ENCODE measurements around the gene CIROP.
A peak's percentile ranks its signal among the peaks of the same experiment; 100 is the strongest.

The CIROP gene

GRCh38 chr14:23074906-23075305 is 29.9 kb downstream of the CIROP start:
- no peak for TF ChIP-seq CTCF (conservative IDR thresholded peaks at IDR 0.05; ENCODE audit: low read depth, low read length)
- no peak overlapping the region for H3K4me3 ChIP-seq (ENCODE audit: low read depth, low read length)
- DNase-seq (ENCODE audit: low read depth), result no peak

GRCh38 chr14:23071921-23072539 is 32.8 kb downstream of the CIROP start:
- no peak for DNase-seq (ENCODE audit: low read depth)
- H3K4me3 ChIP-seq (ENCODE audit: low read depth, low read length), result peak overlapping the region; percentile 90
- no peak for TF ChIP-seq CTCF (conservative IDR thresholded peaks at IDR 0.05; ENCODE audit: low read depth, low read length)

- H3K4me3 ChIP-seq (ENCODE audit: low read depth, low read length), result peak overlapping the region; percentile 90
- peak; percentile 98 for DNase-seq (ENCODE audit: low read depth)
- TF ChIP-seq CTCF (conservative IDR thresholded peaks at IDR 0.05; ENCODE audit: low read depth, low read length), result peak; percentile 2
These were observed 33.4 kb downstream of the CIROP start for GRCh38 chr14:23071244-23071920.

GRCh38 chr14:23070262-23071129 is 34.3 kb downstream of the CIROP start:
- no peak for TF ChIP-seq CTCF (conservative IDR thresholded peaks at IDR 0.05; ENCODE audit: low read depth, low read length)
- peak overlapping the region; percentile 90 for H3K4me3 ChIP-seq (ENCODE audit: low read depth, low read length)
- no peak for DNase-seq (ENCODE audit: low read depth)

- H3K4me3 ChIP-seq (ENCODE audit: low read depth, low read length), result no peak overlapping the region
- no peak for DNase-seq (ENCODE audit: low read depth)
- no peak for TF ChIP-seq CTCF (conservative IDR thresholded peaks at IDR 0.05; ENCODE audit: low read depth, low read length)
These were observed 35.4 kb downstream of the CIROP start for GRCh38 chr14:23069413-23069806.

- DNase-seq (ENCODE audit: low read depth), result peak; percentile 96
- peak; percentile 98 for TF ChIP-seq CTCF (conservative IDR thresholded peaks at IDR 0.05; ENCODE audit: low read depth, low read length)
- H3K4me3 ChIP-seq (ENCODE audit: low read depth, low read length), result peak overlapping the region; percentile 37
These were observed 35.9 kb downstream of the CIROP start for GRCh38 chr14:23068789-23069412.

Data from choroid plexus epithelial cell (primary cell).